Neural cell (in vitro differentiated cells): ENCODE results near the gene TSPAN11.

Source experiments
- CTCF ChIP-seq: fragments of 450-650 bp; IDR thresholded peaks from 2 replicates; pipeline ENCODE4 v1.5.1; 2014; ENCODE audit warnings: antibody characterized with exemption, mild to moderate bottlenecking, moderate library complexity; ENCODE audit not compliant: poor library complexity, severe bottlenecking
- EZH2 ChIP-seq: fragments of 200-600, 300-800 bp; shearing (Covaris generic), sonication (generic); IDR thresholded peaks from 2 replicates; pipeline ENCODE4 v1.6.1; 2014; ENCODE audit warnings: antibody characterized with exemption, low read length, borderline replicate concordance, mild to moderate bottlenecking; ENCODE audit not compliant: insufficient read depth, poor library complexity, severe bottlenecking
- POLR2AphosphoS5 ChIP-seq: IDR thresholded peaks from 2 replicates; pipeline ENCODE4 v1.6.1; 2012

- no peak for TF ChIP-seq EZH2
- TF ChIP-seq CTCF = no peak
- TF ChIP-seq POLR2AphosphoS5 = no peak
Observed at GRCh38 chr12:30900351-30900750, 26.2 kb upstream of the TSPAN11 start.
